Measurements from ENCODE around the gene LGALS13. TPM values are rescaled to one million over a fixed set of nuclear protein-coding genes. Genes with fewer than 3 reads are reported as not detected.

The LGALS13 gene, protein sequence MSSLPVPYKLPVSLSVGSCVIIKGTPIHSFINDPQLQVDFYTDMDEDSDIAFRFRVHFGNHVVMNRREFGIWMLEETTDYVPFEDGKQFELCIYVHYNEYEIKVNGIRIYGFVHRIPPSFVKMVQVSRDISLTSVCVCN
- not detected in 2 replicates for total RNA-seq
- not detected for total RNA-seq (2013)
- polyA plus RNA-seq, result not detected in 2 replicates
- polyA minus RNA-seq, result 0.71 TPM in 1 of 2 replicates, not detected in the other

- Mint-ChIP-seq H3K4me3 (no peak within 1 kb of the TSS), H3K9me3 (ENCODE audit: insufficient read depth) (no peaks in the 10 kb centered on the region), H3K27ac (no peak within 1 kb of the TSS), H3K4me1 (no peaks in the 10 kb centered on the region), H3K27me3 (peaks cover 50% of the 10 kb centered on the region)
- H3K36me3 ChIP-seq (replicated peaks in 1 of 2; ENCODE audit: control extremely low read depth in 1 of 2, control insufficient read depth in 1 of 2, extremely low read depth in 1 of 2, insufficient read depth in 2 of 2, low read length in 1 of 2), result no peaks in the 10 kb centered on the region
- H4K20me1 ChIP-seq (ENCODE audit: control insufficient read depth, insufficient read depth, low read length, poor library complexity, severe bottlenecking), result no peaks in the 10 kb centered on the region
- H3K27me3 ChIP-seq (replicated peaks in 1 of 4; ENCODE audit: control extremely low read depth in 1 of 4, control insufficient read depth in 3 of 4, insufficient read depth in 4 of 4, low read length in 3 of 4), result peaks cover 0 to 14% (median 7%) of the 10 kb centered on the region in 4 experiments
- ChIA-PET POLR2A (no interaction called here), CTCF (no interaction called here)
- H3K79me2 ChIP-seq (ENCODE audit: control insufficient read depth, insufficient read depth, low read length), result no peaks in the 10 kb centered on the region
- DNase-seq (no peak), ATAC-seq (ENCODE audit: low read depth) (no peak)
- no peaks in the 10 kb centered on the region for H3K9me3 ChIP-seq (ENCODE audit: control extremely low read depth in 1 of 3, control insufficient read depth in 2 of 3, insufficient read depth in 1 of 3, low read length in 2 of 3)
- H3K4me3 ChIP-seq (ENCODE audit: control extremely low read depth in 1 of 5, extremely low read depth in 1 of 5, insufficient read depth in 1 of 5, low read depth in 2 of 5, low read length in 4 of 5), result no peak within 1 kb of the TSS
- H2AFZ ChIP-seq (ENCODE audit: insufficient read depth, low read depth, low read length, poor library complexity, severe bottlenecking), result no peak within 1 kb of the TSS
- no peak within 1 kb of the TSS for H3K4me2 ChIP-seq (replicated peaks; ENCODE audit: low read depth, low read length, poor library complexity, severe bottlenecking)
- WGBS (ENCODE audit: insufficient coverage), result 31% methylated on average over 3 of the region's 5 CpGs
- TF ChIP-seq EZH2 (IDR thresholded peaks at IDR 0.05; ENCODE audit: borderline replicate concordance, insufficient read depth, low read depth, low read length, poor library complexity, severe bottlenecking), result no peak
- TF ChIP-seq, protein P1, sequence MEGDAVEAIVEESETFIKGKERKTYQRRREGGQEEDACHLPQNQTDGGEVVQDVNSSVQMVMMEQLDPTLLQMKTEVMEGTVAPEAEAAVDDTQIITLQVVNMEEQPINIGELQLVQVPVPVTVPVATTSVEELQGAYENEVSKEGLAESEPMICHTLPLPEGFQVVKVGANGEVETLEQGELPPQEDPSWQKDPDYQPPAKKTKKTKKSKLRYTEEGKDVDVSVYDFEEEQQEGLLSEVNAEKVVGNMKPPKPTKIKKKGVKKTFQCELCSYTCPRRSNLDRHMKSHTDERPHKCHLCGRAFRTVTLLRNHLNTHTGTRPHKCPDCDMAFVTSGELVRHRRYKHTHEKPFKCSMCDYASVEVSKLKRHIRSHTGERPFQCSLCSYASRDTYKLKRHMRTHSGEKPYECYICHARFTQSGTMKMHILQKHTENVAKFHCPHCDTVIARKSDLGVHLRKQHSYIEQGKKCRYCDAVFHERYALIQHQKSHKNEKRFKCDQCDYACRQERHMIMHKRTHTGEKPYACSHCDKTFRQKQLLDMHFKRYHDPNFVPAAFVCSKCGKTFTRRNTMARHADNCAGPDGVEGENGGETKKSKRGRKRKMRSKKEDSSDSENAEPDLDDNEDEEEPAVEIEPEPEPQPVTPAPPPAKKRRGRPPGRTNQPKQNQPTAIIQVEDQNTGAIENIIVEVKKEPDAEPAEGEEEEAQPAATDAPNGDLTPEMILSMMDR (IDR thresholded peaks at IDR 0.05), result no peak
- H3K9ac ChIP-seq (ENCODE audit: low read length), result no peak within 1 kb of the TSS
- intact Hi-C loops (cut with micrococcal nuclease), result no loop called here
- H3K27ac ChIP-seq (ENCODE audit: low read length in 2 of 2), result no peak within 1 kb of the TSS
- no peaks in the 10 kb centered on the region for H3K4me1 ChIP-seq (ENCODE audit: control insufficient read depth in 2 of 2, insufficient read depth in 2 of 2, low read length in 2 of 2)
Measured at GRCh38 chr19:39602224-39602623, at the start of gene LGALS13. Gene LGALS13 (plus strand): TSS chr19:39602524. CDS start chr19:39602569, 45 bp downstream.

GRCh38 chr19:39553082-39553652 lies 49.2 kb upstream of the LGALS13 start:
- H3K36me3 ChIP-seq (replicated peaks in 1 of 2; ENCODE audit: control extremely low read depth in 1 of 2, control insufficient read depth in 1 of 2, extremely low read depth in 1 of 2, insufficient read depth in 2 of 2, low read length in 1 of 2), result no peaks in the 10 kb centered on the region
- DNase-seq (no peak), ATAC-seq (ENCODE audit: low read depth) (no peak)
- Mint-ChIP-seq H3K9me3 (ENCODE audit: insufficient read depth) (no peaks in the 10 kb centered on the region), H3K27ac (no peak overlapping the region), H3K4me3 (no peak overlapping the region), H3K27me3 (no peaks in the 10 kb centered on the region), H3K4me1 (peaks cover 27% of the 10 kb centered on the region)
- H3K79me2 ChIP-seq (ENCODE audit: control insufficient read depth, insufficient read depth, low read length), result no peaks in the 10 kb centered on the region
- no peak overlapping the region for H3K4me3 ChIP-seq (ENCODE audit: control extremely low read depth in 1 of 5, extremely low read depth in 1 of 5, insufficient read depth in 1 of 5, low read depth in 2 of 5, low read length in 4 of 5)
- H3K27ac ChIP-seq (ENCODE audit: low read length in 2 of 2), result no peak overlapping the region
- TF ChIP-seq, protein P1 (IDR thresholded peaks at IDR 0.05), result no peak
- no peak for TF ChIP-seq EZH2 (IDR thresholded peaks at IDR 0.05; ENCODE audit: borderline replicate concordance, insufficient read depth, low read depth, low read length, poor library complexity, severe bottlenecking)
- WGBS (ENCODE audit: insufficient coverage), result 79% methylated on average over 7 of the region's 7 CpGs
- no peaks in the 10 kb centered on the region for H3K9me3 ChIP-seq (ENCODE audit: control extremely low read depth in 1 of 3, control insufficient read depth in 2 of 3, insufficient read depth in 1 of 3, low read length in 2 of 3)
- peak overlapping the region; percentile 52 for H3K4me2 ChIP-seq (replicated peaks; ENCODE audit: low read depth, low read length, poor library complexity, severe bottlenecking)
- POLR2A ChIA-PET, result no interaction called here
- H3K9ac ChIP-seq (ENCODE audit: low read length), result no peak overlapping the region
- H4K20me1 ChIP-seq (ENCODE audit: control insufficient read depth, insufficient read depth, low read length, poor library complexity, severe bottlenecking), result no peaks in the 10 kb centered on the region
- H3K27me3 ChIP-seq (replicated peaks in 1 of 4; ENCODE audit: control extremely low read depth in 1 of 4, control insufficient read depth in 3 of 4, insufficient read depth in 4 of 4, low read length in 3 of 4), result no peaks in the 10 kb centered on the region
- CTCF ChIA-PET, result interaction anchor here (0.8 to 4.5 kb wide), 4 partner anchors 11 to 292 kb away, joined by 3 to 91 read pairs (median 10); no protein-coding TSS in a partner anchor
- H3K4me1 ChIP-seq (ENCODE audit: control insufficient read depth in 2 of 2, insufficient read depth in 2 of 2, low read length in 2 of 2), result peaks cover 16 to 27% of the 10 kb centered on the region in 2 donors
- intact Hi-C loops (cut with micrococcal nuclease), result no loop called here
- H2AFZ ChIP-seq (ENCODE audit: insufficient read depth, low read depth, low read length, poor library complexity, severe bottlenecking), result no peak overlapping the region

Measured in B cell (primary cell).